Karpas-422 (cell line): ENCODE results near the gene RUFY3. TPM values are rescaled to one million over a fixed set of nuclear protein-coding genes. Genes with fewer than 3 reads are reported as not detected.
A peak's percentile ranks its signal among the peaks of the same experiment; 100 is the strongest.
"Not testable (repeated sequence)": the region's sequence is repeated elsewhere in the genome, so short reads cannot be mapped to it uniquely, and the experiment has no call there.

Source experiments
- DNase-seq: peaks from one replicate; pipeline ENCODE4 v3.0.0-alpha.2; 2015
- H2AFZ ChIP-seq: fragments of 200-600 bp; sonication (generic); 2 replicates; pipeline ENCODE4 v1.6.1; 2014; ENCODE audit warnings: antibody characterized with exemption, low read length, mixed read lengths
- H3K27ac ChIP-seq: fragments of 200-600 bp; sonication (generic); 2 replicates; pipeline ENCODE4 v1.5.1; 2014; ENCODE audit warnings: mild to moderate bottlenecking, low read length, moderate library complexity
- H3K27me3 ChIP-seq: fragments of 200-600 bp; sonication (generic); 2 replicates; pipeline ENCODE4 v1.6.1; 2014; ENCODE audit warnings: low read length, mixed read lengths
- H3K36me3 ChIP-seq: fragments of 200-600 bp; sonication (generic); 2 replicates; pipeline ENCODE4 v1.6.1; 2014; ENCODE audit warnings: low read length, mixed read lengths; ENCODE audit not compliant: insufficient read depth
- H3K4me1 ChIP-seq: fragments of 200-600 bp; sonication (generic); 2 replicates; pipeline ENCODE4 v1.6.1; 2014; ENCODE audit warnings: mild to moderate bottlenecking, low read length, mixed read lengths
- H3K4me2 ChIP-seq: fragments of 200-600 bp; sonication (generic); 2 replicates; pipeline ENCODE4 v1.6.1; 2014; ENCODE audit warnings: low read length, low read depth, mild to moderate bottlenecking; ENCODE audit not compliant: poor library complexity, severe bottlenecking
- H3K4me3 ChIP-seq: fragments of 200-600 bp; sonication (generic); 2 replicates; pipeline ENCODE4 v1.5.1; 2014; ENCODE audit warnings: mild to moderate bottlenecking, antibody characterized with exemption, low read length, mixed read lengths
- H3K79me2 ChIP-seq: fragments of 200-600 bp; sonication (generic); 2 replicates; pipeline ENCODE4 v1.6.1; 2014; ENCODE audit warnings: mild to moderate bottlenecking, low read length, mixed read lengths
- H3K9ac ChIP-seq: fragments of 200-600 bp; sonication (generic); 2 replicates; pipeline ENCODE4 v1.6.0; 2014; ENCODE audit warnings: low read length
- H3K9me2 ChIP-seq: fragments of 200-600 bp; sonication (generic), shearing (Covaris generic); replicated peaks from 2 replicates; pipeline ENCODE4 v1.6.0; 2014; ENCODE audit warnings: mild to moderate bottlenecking, low read length, moderate library complexity; ENCODE audit not compliant: insufficient read depth
- H3K9me3 ChIP-seq: fragments of 300-700, 200-600 bp; sonication (generic); 2 replicates; pipeline ENCODE4 v1.6.1; 2014; ENCODE audit warnings: low read length, mixed read lengths
- H4K20me1 ChIP-seq: fragments of 200-600 bp; sonication (generic); 2 replicates; pipeline ENCODE4 v1.6.1; 2014; ENCODE audit warnings: mild to moderate bottlenecking, antibody characterized with exemption, low read length, low read depth; ENCODE audit not compliant: insufficient read depth
- total RNA-seq: library from RNA; depleted of rRNA; stranded (reverse); fragments of >200 nt; shearing (Covaris generic); gene quantifications from 2 replicates; pipeline ENCODE4 v1.2.3, GENCODE V29; 2014; ENCODE audit warnings: low replicate concordance

The RUFY3 gene
- total RNA-seq, 1 experiment from 2014 or later: 26.9 TPM

DNA sequence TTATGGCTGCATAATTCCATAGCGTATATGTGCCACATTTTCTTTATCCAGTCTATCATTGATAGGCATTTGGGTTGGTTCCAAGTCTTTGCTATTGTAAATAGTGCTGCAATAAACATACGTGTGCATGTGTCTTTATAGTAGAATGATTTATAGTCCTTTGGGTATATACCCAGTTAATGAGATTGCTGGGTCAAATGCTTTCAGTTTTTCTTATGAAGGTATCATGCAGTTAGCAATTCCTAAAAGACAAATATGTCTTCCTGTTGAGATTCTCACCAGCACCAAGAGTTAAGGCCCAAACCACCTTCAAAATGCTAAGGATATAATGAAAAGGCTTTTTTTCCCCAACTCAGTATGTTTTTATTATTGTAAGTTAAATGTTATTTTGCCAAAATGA lies 19.2 kb upstream of the RUFY3 start:
- not testable (repeated sequence) for H4K20me1 ChIP-seq, DNase-seq, H3K79me2 ChIP-seq, H3K9me2 ChIP-seq, H3K9me3 ChIP-seq, H3K27ac ChIP-seq, H2AFZ ChIP-seq, H3K27me3 ChIP-seq, H3K4me3 ChIP-seq, H3K36me3 ChIP-seq, H3K4me2 ChIP-seq, H3K9ac ChIP-seq
- H3K4me1 ChIP-seq: peaks cover 34% of the 10 kb centered on the region

DNA sequence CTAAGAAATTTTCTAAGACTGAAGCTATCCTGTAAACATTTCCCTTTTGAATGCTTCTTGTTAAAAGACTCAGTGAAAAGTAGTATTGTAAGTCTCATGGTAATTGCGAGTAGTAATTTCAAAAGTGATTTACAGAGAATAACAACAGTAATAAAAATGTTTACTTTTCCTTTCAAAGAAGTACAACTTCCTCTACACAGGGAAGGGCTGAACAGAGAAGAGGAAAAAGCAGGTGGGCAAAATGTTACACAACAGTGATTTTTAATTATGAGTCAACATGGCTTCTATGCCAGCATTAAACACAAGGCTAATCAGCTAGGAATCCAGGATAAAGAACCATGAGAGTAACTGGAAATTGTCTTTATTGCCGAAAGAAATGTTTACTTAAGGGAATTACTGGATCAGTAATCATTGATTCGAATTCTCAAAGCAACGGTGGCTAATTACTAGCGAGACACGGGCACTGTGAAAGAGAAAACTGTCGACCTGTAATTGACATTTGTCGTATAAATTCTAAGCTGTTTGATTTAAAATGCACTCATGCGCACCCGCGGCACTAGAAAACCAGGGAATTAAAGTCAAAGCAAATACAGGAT lies 18.0 kb upstream of the RUFY3 start:
- Histone ChIP-seq H3K4me2 (peak overlapping the region; percentile 74), H3K9me3 (no peaks in the 10 kb centered on the region), H3K36me3 (no peaks in the 10 kb centered on the region), H2AFZ (peak overlapping the region; percentile 64; the same call in 1 of the 2 replicates), H3K9me2 (no peaks in the 10 kb centered on the region), H3K27me3 (no peaks in the 10 kb centered on the region), H3K4me1 (peaks cover 34% of the 10 kb centered on the region), H3K79me2 (0 out of 2 replicates have a peak, but pooled peaks cover 3% of the 10 kb centered on the region), H3K4me3 (peak overlapping the region; percentile 84), H3K9ac (peak overlapping the region; percentile 80), H4K20me1 (no peaks in the 10 kb centered on the region), H3K27ac (peak overlapping the region; percentile 81)
- no peak for DNase-seq

DNA sequence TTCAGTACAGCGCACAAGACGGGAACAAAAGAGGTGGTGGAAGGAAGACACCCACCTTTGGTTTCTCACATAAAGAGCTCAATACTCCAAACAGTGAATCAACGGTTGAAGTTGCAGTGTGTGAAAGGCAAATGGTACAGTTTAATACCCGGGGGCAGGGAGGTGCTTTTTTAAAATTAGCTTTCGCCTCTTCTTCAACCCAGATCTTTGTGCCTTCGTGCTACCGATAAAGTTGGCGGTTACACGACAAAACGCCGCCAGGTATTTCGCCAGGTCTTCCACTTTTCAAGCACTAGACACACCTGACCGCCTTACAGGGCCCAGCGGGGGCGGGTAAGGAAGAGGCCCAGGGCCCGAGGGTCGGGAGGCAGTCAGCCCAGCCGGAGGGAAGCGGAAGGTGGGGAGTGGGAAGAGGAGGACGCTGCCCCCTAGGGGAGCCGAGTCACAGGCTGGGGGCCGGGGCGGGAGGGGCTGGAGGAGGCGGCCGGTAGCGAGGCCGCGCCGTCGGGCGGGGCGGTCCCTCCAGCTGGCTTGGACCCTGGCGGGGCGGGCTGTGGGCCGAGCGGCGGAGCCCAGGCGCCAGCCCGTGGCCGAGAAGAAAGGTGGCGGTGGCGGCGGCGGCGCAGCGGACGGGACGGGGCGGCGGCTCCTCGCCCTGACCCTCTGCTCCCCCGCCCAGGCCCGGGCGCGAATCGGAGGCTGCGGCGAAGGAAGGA lies 17.4 kb upstream of the RUFY3 start:
- no peaks in the 10 kb centered on the region for H3K9me3 ChIP-seq
- H3K4me1 ChIP-seq: peaks cover 34% of the 10 kb centered on the region
- DNase-seq: peak; percentile 77
- peak overlapping the region; percentile 81 for H3K27ac ChIP-seq
- no peaks in the 10 kb centered on the region for H3K9me2 ChIP-seq
- no peaks in the 10 kb centered on the region for H3K27me3 ChIP-seq
- H3K36me3 ChIP-seq: no peaks in the 10 kb centered on the region
- H3K4me2 ChIP-seq: peak overlapping the region; percentile 74
- no peaks in the 10 kb centered on the region for H4K20me1 ChIP-seq
- H3K4me3 ChIP-seq: peak overlapping the region; percentile 84
- peak overlapping the region; percentile 64; the same call in 1 of the 2 replicates for H2AFZ ChIP-seq
- H3K9ac ChIP-seq: peak overlapping the region; percentile 80
- H3K79me2 ChIP-seq: 0 out of 2 replicates have a peak, but pooled peaks cover 3% of the 10 kb centered on the region

DNA sequence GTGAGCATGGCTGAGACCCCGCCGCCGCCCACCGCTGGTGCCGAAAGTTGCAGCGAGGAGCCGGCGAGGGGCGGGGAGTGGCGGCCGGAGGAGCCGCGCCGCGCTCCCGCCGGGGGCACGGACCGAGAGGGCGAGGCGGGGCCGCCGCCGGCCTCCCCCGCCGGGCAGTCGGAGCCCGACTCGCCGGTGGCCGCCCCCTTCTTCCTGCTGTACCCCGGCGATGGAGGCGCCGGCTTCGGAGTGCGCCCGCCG lies 16.9 kb upstream of the RUFY3 start:
- Histone ChIP-seq H4K20me1 (no peaks in the 10 kb centered on the region), H3K36me3 (no peaks in the 10 kb centered on the region), H3K4me2 (peak overlapping the region; percentile 74), H3K9me3 (no peaks in the 10 kb centered on the region), H3K27ac (peak overlapping the region; percentile 81), H3K4me3 (peak overlapping the region; percentile 84), H3K4me1 (peaks cover 34% of the 10 kb centered on the region), H3K9me2 (no peaks in the 10 kb centered on the region), H3K27me3 (no peaks in the 10 kb centered on the region), H2AFZ (peak overlapping the region; percentile 95), H3K79me2 (0 out of 2 replicates have a peak, but pooled peaks cover 3% of the 10 kb centered on the region), H3K9ac (peak overlapping the region; percentile 80)
- DNase-seq: no peak

DNA sequence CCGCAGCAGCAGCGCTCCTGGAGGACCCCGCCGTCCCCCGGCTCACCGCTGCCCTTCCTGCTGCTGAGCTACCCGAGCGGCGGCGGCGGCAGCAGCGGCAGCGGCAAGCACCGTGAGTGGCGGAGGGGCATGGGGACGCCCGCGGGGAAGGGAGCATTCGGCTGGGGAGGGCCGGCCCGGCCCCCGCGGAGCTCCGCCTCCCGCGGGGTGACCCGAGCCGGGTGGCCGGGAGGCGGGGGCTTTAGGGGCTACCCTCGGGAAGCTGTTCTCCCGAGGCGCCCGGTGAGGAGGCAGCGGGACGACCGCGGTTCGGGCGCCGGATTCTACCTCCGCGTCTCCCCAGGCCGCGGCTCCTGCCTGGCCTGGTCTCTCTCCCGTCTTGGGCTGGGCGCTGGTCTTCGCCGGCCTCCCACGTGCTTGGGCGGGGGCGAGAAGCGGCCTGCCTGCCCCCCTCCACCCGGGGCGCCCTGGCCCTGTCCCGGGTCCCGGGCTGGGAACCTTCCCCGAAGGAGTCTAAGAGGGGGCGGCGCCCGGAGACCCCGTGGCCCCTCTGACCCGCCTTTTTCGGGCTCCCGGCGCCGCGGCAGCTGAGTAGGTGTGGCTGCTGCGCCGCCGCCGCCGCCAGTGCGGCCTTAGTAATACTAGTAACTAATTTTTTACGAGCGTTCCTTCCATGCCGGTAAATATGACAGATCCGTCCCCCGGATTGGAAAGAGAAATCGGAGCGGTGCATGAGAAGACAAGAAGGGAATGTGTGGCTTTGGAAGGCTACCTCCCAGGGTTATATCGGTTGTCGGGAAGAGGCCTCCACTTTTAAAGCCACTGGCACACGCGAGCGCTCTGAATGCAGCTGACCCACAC lies 16.4 kb upstream of the RUFY3 start:
- H3K4me1 ChIP-seq: peaks cover 34% of the 10 kb centered on the region
- no peaks in the 10 kb centered on the region for H3K9me3 ChIP-seq
- H3K4me3 ChIP-seq: peak overlapping the region; percentile 84
- H2AFZ ChIP-seq: peak overlapping the region; percentile 95
- no peak overlapping the region for H3K27ac ChIP-seq
- no peaks in the 10 kb centered on the region for H3K36me3 ChIP-seq
- H3K79me2 ChIP-seq: 0 out of 2 replicates have a peak, but pooled peaks cover 3% of the 10 kb centered on the region
- DNase-seq: peak; percentile 77
- no peaks in the 10 kb centered on the region for H4K20me1 ChIP-seq
- peak overlapping the region; percentile 74 for H3K4me2 ChIP-seq
- no peaks in the 10 kb centered on the region for H3K9me2 ChIP-seq
- peak overlapping the region; percentile 80 for H3K9ac ChIP-seq
- no peaks in the 10 kb centered on the region for H3K27me3 ChIP-seq

GRCh38 chr4:70706044-70706461 lies 15.7 kb upstream of the RUFY3 start:
- H2AFZ ChIP-seq: peak overlapping the region; percentile 95

GRCh38 chr4:70706516-70706915 lies 15.2 kb upstream of the RUFY3 start:
- H3K4me1 ChIP-seq: peaks cover 30% of the 10 kb centered on the region
- 0 out of 2 replicates have a peak, but pooled peaks cover 3% of the 10 kb centered on the region for H3K79me2 ChIP-seq
- no peaks in the 10 kb centered on the region for H3K9me2 ChIP-seq
- H3K4me2 ChIP-seq: peak overlapping the region; percentile 74
- H3K4me3 ChIP-seq: peak overlapping the region; percentile 84
- no peaks in the 10 kb centered on the region for H3K9me3 ChIP-seq
- no peaks in the 10 kb centered on the region for H4K20me1 ChIP-seq
- no peaks in the 10 kb centered on the region for H3K36me3 ChIP-seq
- H3K9ac ChIP-seq: peak overlapping the region; percentile 80; the same call in 1 of the 2 replicates
- H2AFZ ChIP-seq: no peak overlapping the region
- H3K27me3 ChIP-seq: no peaks in the 10 kb centered on the region
- no peak for DNase-seq
- H3K27ac ChIP-seq: no peak overlapping the region

More at GRCh38 chr4:70706044-70706461, 15.7 kb upstream of the RUFY3 start:
- DNase-seq: no peak
- Histone ChIP-seq H3K4me1 (peaks cover 34% of the 10 kb centered on the region), H3K9me2 (no peaks in the 10 kb centered on the region), H4K20me1 (no peaks in the 10 kb centered on the region), H3K27me3 (no peaks in the 10 kb centered on the region), H3K9me3 (no peaks in the 10 kb centered on the region), H3K4me3 (peak overlapping the region; percentile 84), H3K4me2 (peak overlapping the region; percentile 74), H3K27ac (no peak overlapping the region), H3K9ac (peak overlapping the region; percentile 80), H3K79me2 (0 out of 2 replicates have a peak, but pooled peaks cover 3% of the 10 kb centered on the region), H3K36me3 (no peaks in the 10 kb centered on the region)
